GM18498 (cell line): ENCODE measurements around the gene ARHGAP12.
"Not testable (repeated sequence)": the region's sequence is repeated elsewhere in the genome, so short reads cannot be mapped to it uniquely, and the experiment has no call there.

ENCODE experiments used
- ATAC-seq: cut with Tn5 transposase; IDR thresholded peaks from one replicate; pipeline ENCODE4 v1.9.1; 2021; ENCODE audit warnings: mild to moderate bottlenecking, moderate library complexity; ENCODE audit not compliant: unreplicated experiment

Gene ARHGAP12

GRCh38 chr10:31926160-31926559 lies 2.5 kb downstream of the ARHGAP12 start:
- ATAC-seq, result no peak

- no peak for ATAC-seq
These were observed 3.8 kb downstream of the ARHGAP12 start for GRCh38 chr10:31924833-31925232.

GRCh38 chr10:31923389-31923788 lies 5.2 kb downstream of the ARHGAP12 start:
- ATAC-seq, result no peak

GRCh38 chr10:31921031-31921430 lies 7.6 kb downstream of the ARHGAP12 start:
- ATAC-seq, result peak; percentile 72

GRCh38 chr10:31920538-31920937 lies 8.1 kb downstream of the ARHGAP12 start:
- peak; percentile 56 for ATAC-seq

- ATAC-seq, result no peak
These were observed 9.8 kb downstream of the ARHGAP12 start for GRCh38 chr10:31918671-31919409.

GRCh38 chr10:31914370-31914769 lies 14.3 kb downstream of the ARHGAP12 start:
- ATAC-seq, result no peak

GRCh38 chr10:31912898-31913850 lies 15.5 kb downstream of the ARHGAP12 start:
- ATAC-seq, result no peak

GRCh38 chr10:31912289-31912688 lies 16.3 kb downstream of the ARHGAP12 start:
- no peak for ATAC-seq

GRCh38 chr10:31910016-31910415 lies 18.6 kb downstream of the ARHGAP12 start:
- ATAC-seq, result no peak

- ATAC-seq, result no peak
These were observed 20.5 kb downstream of the ARHGAP12 start for GRCh38 chr10:31908157-31908556.

- ATAC-seq, result no peak
These were observed 22.6 kb downstream of the ARHGAP12 start for GRCh38 chr10:31906039-31906438.

- ATAC-seq, result no peak
These were observed 23.0 kb downstream of the ARHGAP12 start for GRCh38 chr10:31905586-31905985.

- no peak for ATAC-seq
These were observed 26.0 kb downstream of the ARHGAP12 start for GRCh38 chr10:31902625-31903024.

- no peak for ATAC-seq
These were observed 31.1 kb downstream of the ARHGAP12 start for GRCh38 chr10:31897506-31897905.

GRCh38 chr10:31896968-31897384 lies 31.7 kb downstream of the ARHGAP12 start:
- no peak for ATAC-seq

- not testable (repeated sequence) for ATAC-seq
These were observed 32.9 kb downstream of the ARHGAP12 start for GRCh38 chr10:31895722-31896121.

- no peak for ATAC-seq
These were observed 40.2 kb downstream of the ARHGAP12 start for GRCh38 chr10:31888442-31888841.

- no peak for ATAC-seq
These were observed 40.8 kb downstream of the ARHGAP12 start for GRCh38 chr10:31887850-31888249.

- no peak for ATAC-seq
These were observed 41.7 kb downstream of the ARHGAP12 start for GRCh38 chr10:31886885-31887284.

- no peak for ATAC-seq
These were observed 42.7 kb downstream of the ARHGAP12 start for GRCh38 chr10:31885971-31886370.

GRCh38 chr10:31884386-31884785 lies 44.2 kb downstream of the ARHGAP12 start:
- no peak for ATAC-seq
